Measurements from ENCODE around the gene CTBP1. TPM values are rescaled to one million over a fixed set of nuclear protein-coding genes. Genes with fewer than 3 reads are reported as not detected.

CTBP1 gene
- total and polyA plus RNA-seq, 7 experiments from 2014 or later, result 57.2 to 233 (median 180) TPM

- Mint-ChIP-seq H3K36me3 (peaks cover 12 to 40% (median 26%) of the 10 kb centered on the region in 5 donors), H3K27me3 (no peaks in the 10 kb centered on the region), H3K27ac (no peak overlapping the region), H3K4me1 (peaks cover 0 to 31% (median 6%) of the 10 kb centered on the region in 7 donors), H3K9me3 (peaks cover 0 to 7% (median 0%) of the 10 kb centered on the region in 11 donors), H3K4me3 (no peak overlapping the region)
- H3K4me3 ChIP-seq (ENCODE audit: low read length), result no peak overlapping the region
- DNase-seq, result no peak
- no peak for ATAC-seq
- H3K27ac ChIP-seq (ENCODE audit: low read depth, low read length), result no peak overlapping the region
- ChIA-PET POLR2A (no interaction called here), CTCF (no interaction called here)
- no peaks in the 10 kb centered on the region for H3K9me3 ChIP-seq (ENCODE audit: control insufficient read depth in 2 of 3, low read length in 3 of 3)
- intact Hi-C loops (cut with micrococcal nuclease), result no loop called here
- peaks cover 15 to 98% (median 17%) of the 10 kb centered on the region in 3 experiments for H3K36me3 ChIP-seq (ENCODE audit: control insufficient read depth in 2 of 3, insufficient read depth in 3 of 3, low read length in 3 of 3)
- H3K27me3 ChIP-seq (ENCODE audit: control insufficient read depth in 2 of 2, insufficient read depth in 2 of 2, low read length in 2 of 2), result no peaks in the 10 kb centered on the region
- no peaks in the 10 kb centered on the region for H3K4me1 ChIP-seq (ENCODE audit: control insufficient read depth in 2 of 2, insufficient read depth in 2 of 2, low read length in 2 of 2)
These were observed 22.8 kb downstream of the CTBP1 start for GRCh38 chr4:1226144-1226481.

- H3K27ac Mint-ChIP-seq, result no peak overlapping the region
- H3K9me3 Mint-ChIP-seq, result peaks cover 0 to 7% (median 0%) of the 10 kb centered on the region in 11 donors
- CTCF ChIA-PET, result no interaction called here
- Histone ChIP-seq H3K27me3 (ENCODE audit: control insufficient read depth in 2 of 2, insufficient read depth in 2 of 2, low read length in 2 of 2) (no peaks in the 10 kb centered on the region), H3K4me1 (ENCODE audit: control insufficient read depth in 2 of 2, insufficient read depth in 2 of 2, low read length in 2 of 2) (no peaks in the 10 kb centered on the region), H3K36me3 (ENCODE audit: control insufficient read depth in 2 of 3, insufficient read depth in 3 of 3, low read length in 3 of 3) (peaks cover 15 to 98% (median 21%) of the 10 kb centered on the region in 3 experiments), H3K27ac (ENCODE audit: low read depth, low read length) (no peak overlapping the region), H3K9me3 (ENCODE audit: control insufficient read depth in 2 of 3, low read length in 3 of 3) (no peaks in the 10 kb centered on the region), H3K4me3 (ENCODE audit: low read length) (no peak overlapping the region)
- H3K4me1 Mint-ChIP-seq, result peaks cover 0 to 32% (median 6%) of the 10 kb centered on the region in 7 donors
- H3K4me3 Mint-ChIP-seq, result no peak overlapping the region
- no peak for ATAC-seq
- peaks cover 12 to 44% (median 29%) of the 10 kb centered on the region in 5 donors for H3K36me3 Mint-ChIP-seq
- POLR2A ChIA-PET, result no interaction called here
- DNase-seq, result no peak
- no peaks in the 10 kb centered on the region for H3K27me3 Mint-ChIP-seq
- intact Hi-C loops (cut with micrococcal nuclease), result no loop called here
These were observed 23.4 kb downstream of the CTBP1 start for GRCh38 chr4:1225272-1226143.

GRCh38 chr4:1223841-1224809, 24.8 kb downstream of the CTBP1 start:
- peaks cover 15 to 88% (median 23%) of the 10 kb centered on the region in 3 experiments for H3K36me3 ChIP-seq (ENCODE audit: control insufficient read depth in 2 of 3, insufficient read depth in 3 of 3, low read length in 3 of 3)
- H3K9me3 Mint-ChIP-seq, result peaks cover 0 to 7% (median 0%) of the 10 kb centered on the region in 11 donors
- DNase-seq, result no peak
- ChIA-PET POLR2A (no interaction called here), CTCF (no interaction called here)
- peak overlapping the region in 6 of 9 donors; percentile 15 to 74 (median 44) for H3K27ac Mint-ChIP-seq
- H3K4me1 Mint-ChIP-seq, result peaks cover 5 to 42% (median 11%) of the 10 kb centered on the region in 7 donors
- no peaks in the 10 kb centered on the region for H3K9me3 ChIP-seq (ENCODE audit: control insufficient read depth in 2 of 3, low read length in 3 of 3)
- H3K4me3 Mint-ChIP-seq, result no peak overlapping the region
- H3K4me1 ChIP-seq (ENCODE audit: control insufficient read depth in 2 of 2, insufficient read depth in 2 of 2, low read length in 2 of 2), result peaks cover 0 to 3% of the 10 kb centered on the region in 2 donors
- intact Hi-C loops (cut with micrococcal nuclease), result no loop called here
- H3K36me3 Mint-ChIP-seq, result peaks cover 12 to 48% (median 34%) of the 10 kb centered on the region in 5 donors
- no peak overlapping the region for H3K4me3 ChIP-seq (ENCODE audit: low read length)
- H3K27me3 Mint-ChIP-seq, result no peaks in the 10 kb centered on the region
- H3K27ac ChIP-seq (ENCODE audit: low read depth, low read length), result no peak overlapping the region
- H3K27me3 ChIP-seq (ENCODE audit: control insufficient read depth in 2 of 2, insufficient read depth in 2 of 2, low read length in 2 of 2), result no peaks in the 10 kb centered on the region
- ATAC-seq, result peak; percentile 1

- H3K27me3 Mint-ChIP-seq, result no peaks in the 10 kb centered on the region
- H3K4me1 Mint-ChIP-seq, result peaks cover 13 to 52% (median 19%) of the 10 kb centered on the region in 7 donors
- no peak overlapping the region for H3K4me3 Mint-ChIP-seq
- H3K36me3 Mint-ChIP-seq, result peaks cover 12 to 56% (median 39%) of the 10 kb centered on the region in 5 donors
- CTCF ChIA-PET, result no interaction called here
- intact Hi-C loops (cut with micrococcal nuclease), result no loop called here
- Histone ChIP-seq H3K9me3 (ENCODE audit: control insufficient read depth in 2 of 3, low read length in 3 of 3) (no peaks in the 10 kb centered on the region), H3K27ac (ENCODE audit: low read depth, low read length) (no peak overlapping the region), H3K27me3 (ENCODE audit: control insufficient read depth in 2 of 2, insufficient read depth in 2 of 2, low read length in 2 of 2) (no peaks in the 10 kb centered on the region), H3K36me3 (ENCODE audit: control insufficient read depth in 2 of 3, insufficient read depth in 3 of 3, low read length in 3 of 3) (peaks cover 15 to 78% (median 23%) of the 10 kb centered on the region in 3 experiments), H3K4me3 (ENCODE audit: low read length) (no peak overlapping the region), H3K4me1 (ENCODE audit: control insufficient read depth in 2 of 2, insufficient read depth in 2 of 2, low read length in 2 of 2) (peaks cover 0 to 3% of the 10 kb centered on the region in 2 donors)
- no peak overlapping the region for H3K27ac Mint-ChIP-seq
- ATAC-seq (no peak), DNase-seq (no peak)
- peaks cover 0 to 7% (median 0%) of the 10 kb centered on the region in 11 donors for H3K9me3 Mint-ChIP-seq
- POLR2A ChIA-PET, result no interaction called here
These were observed 25.8 kb downstream of the CTBP1 start for GRCh38 chr4:1222938-1223690.

GRCh38 chr4:1222036-1222789, 26.7 kb downstream of the CTBP1 start:
- CTCF ChIA-PET, result no interaction called here
- Histone ChIP-seq H3K4me3 (ENCODE audit: low read length) (no peak overlapping the region), H3K9me3 (ENCODE audit: control insufficient read depth in 2 of 3, low read length in 3 of 3) (no peaks in the 10 kb centered on the region), H3K27me3 (ENCODE audit: control insufficient read depth in 2 of 2, insufficient read depth in 2 of 2, low read length in 2 of 2) (no peaks in the 10 kb centered on the region), H3K36me3 (ENCODE audit: control insufficient read depth in 2 of 3, insufficient read depth in 3 of 3, low read length in 3 of 3) (peaks cover 15 to 69% (median 20%) of the 10 kb centered on the region in 3 experiments), H3K27ac (ENCODE audit: low read depth, low read length) (no peak overlapping the region), H3K4me1 (ENCODE audit: control insufficient read depth in 2 of 2, insufficient read depth in 2 of 2, low read length in 2 of 2) (peaks cover 7 to 10% of the 10 kb centered on the region in 2 donors)
- Mint-ChIP-seq H3K4me3 (no peak overlapping the region), H3K27me3 (no peaks in the 10 kb centered on the region), H3K36me3 (peaks cover 10 to 52% (median 36%) of the 10 kb centered on the region in 5 donors), H3K4me1 (peaks cover 20 to 53% (median 27%) of the 10 kb centered on the region in 7 donors), H3K27ac (peak overlapping the region in 3 of 9 donors; percentile 41 to 53 (median 46)), H3K9me3 (peaks cover 0 to 3% (median 0%) of the 10 kb centered on the region in 11 donors)
- POLR2A ChIA-PET, result no interaction called here
- ATAC-seq, result no peak
- intact Hi-C loops (cut with micrococcal nuclease), result no loop called here
- DNase-seq, result no peak
